Panc1 (cell line): ENCODE data around the gene SBNO2. TPM values are rescaled to one million over a fixed set of nuclear protein-coding genes. Genes with fewer than 3 reads are reported as not detected.
A peak's percentile ranks its signal among the peaks of the same experiment; 100 is the strongest.

Experiments
- ATAC-seq: fragments of 200-7000 bp; cut with Tn5 transposase; 2 replicates; pipeline ENCODE4 v1.9.1; 2020; ENCODE audit warnings: mild to moderate bottlenecking, moderate library complexity
- BruUV-seq: library from RNA; stranded (reverse); fragments of 400-500 nt; replicated peaks from 2 replicates; lab custom pipeline; 2021; lab: Mats Ljungman, UMichigan
- CTCF ChIA-PET: fragments of 300-600 bp; sonication (Branson Sonifier 250); formaldehyde crosslinking; loops from one replicate; lab custom pipeline; 2022; ENCODE audit warnings: antibody characterized with exemption; lab: Charles Lee
- POLR2A ChIA-PET: fragments of 300-600 bp; sonication (Branson Sonifier 250); formaldehyde crosslinking; loops from one replicate; lab custom pipeline; 2022; ENCODE audit warnings: antibody characterized with exemption; lab: Charles Lee
- DNase-seq: peaks from one replicate; pipeline ENCODE4 v3.0.0-alpha.2; 2010; ENCODE audit warnings: low read depth, low spot score
- H3K27ac ChIP-seq: 2 replicates; pipeline ENCODE4 v1.5.1; 2011; ENCODE audit warnings: mild to moderate bottlenecking, low read length, inconsistent platforms
- H3K27me3 ChIP-seq: fragments of 200-500 bp; sonication (Bioruptor generic); 2 replicates; pipeline ENCODE4 v1.6.0; 2014; ENCODE audit warnings: low read length, inconsistent platforms; ENCODE audit not compliant: control insufficient read depth, insufficient read depth
- H3K36me3 ChIP-seq: fragments of 200-500 bp; sonication (Bioruptor generic); 2 replicates; pipeline ENCODE4 v1.5.1; 2014; ENCODE audit warnings: inconsistent platforms, mild to moderate bottlenecking, low read length, moderate library complexity; ENCODE audit not compliant: control insufficient read depth, insufficient read depth
- H3K4me1 ChIP-seq: 2 replicates; pipeline ENCODE4 v1.5.1; 2011; ENCODE audit warnings: inconsistent platforms, mild to moderate bottlenecking, low read length, moderate library complexity; ENCODE audit not compliant: control insufficient read depth, insufficient read depth
- H3K4me3 ChIP-seq, 2 experiments: 2 replicates each; pipeline ENCODE4 v1.5.1; 2011 to 2012; ENCODE audit warnings: low read depth in 2 of 2, low read length in 2 of 2, mild to moderate bottlenecking in 2 of 2, inconsistent platforms in 1 of 2, moderate library complexity in 1 of 2
- H3K9me3 ChIP-seq: fragments of 200-500 bp; sonication (Bioruptor generic); 2 replicates; pipeline ENCODE4 v1.5.1; 2014; ENCODE audit warnings: low read depth, mild to moderate bottlenecking, inconsistent platforms, low read length, moderate library complexity; ENCODE audit not compliant: control insufficient read depth, insufficient read depth
- POLR2AphosphoS5 ChIP-seq: IDR thresholded peaks from 2 replicates; pipeline ENCODE4 v1.6.1; 2012; ENCODE audit warnings: mild to moderate bottlenecking, low read depth, low read length, moderate library complexity
- SIN3A ChIP-seq: IDR thresholded peaks from 2 replicates; pipeline ENCODE4 v1.6.1; 2012; ENCODE audit warnings: low read depth, mild to moderate bottlenecking, low read length, moderate library complexity, borderline replicate concordance; ENCODE audit not compliant: insufficient read depth
- TCF7L2 ChIP-seq: IDR thresholded peaks from 2 replicates; pipeline ENCODE4 v1.6.1; 2011; ENCODE audit warnings: mild to moderate bottlenecking, low read depth, low read length, inconsistent platforms
- in situ Hi-C: cut with HindIII; loops from 2 replicates; pipeline ENCODE4 v1.10.0; 2016; ENCODE audit warnings: low sequenced_read_pairs, low pct_unique_long_range_greater_than_20kb
- intact Hi-C: fragments of 100-400 bp; cut with micrococcal nuclease; formaldehyde crosslinking; loops from one replicate; pipeline ENCODE4 v1.10.0; 2022; ENCODE audit not compliant: unreplicated experiment
- total RNA-seq: library from RNA; stranded (reverse); gene quantifications from one replicate; pipeline ENCODE4 v1.2.1, GENCODE V29; 2021; ENCODE audit not compliant: unreplicated experiment
- TF ChIP-seq, protein P1 (sequence below), 2 experiments: IDR thresholded peaks; 2 replicates each; pipeline ENCODE4 v1.6.1; 2011 to 2012; ENCODE audit warnings: low read depth in 2 of 2, control low read depth in 1 of 2, low read length in 1 of 2, mild to moderate bottlenecking in 1 of 2, moderate library complexity in 1 of 2; ENCODE audit not compliant: insufficient read depth in 1 of 2
- TF ChIP-seq, protein P2 (sequence below): fragments of 450-650 bp; IDR thresholded peaks from 2 replicates; pipeline ENCODE4 v1.5.1; 2017; ENCODE audit warnings: mild to moderate bottlenecking

SBNO2 gene
- total RNA-seq, 1 experiment from 2014 or later = 101 TPM

DNA sequence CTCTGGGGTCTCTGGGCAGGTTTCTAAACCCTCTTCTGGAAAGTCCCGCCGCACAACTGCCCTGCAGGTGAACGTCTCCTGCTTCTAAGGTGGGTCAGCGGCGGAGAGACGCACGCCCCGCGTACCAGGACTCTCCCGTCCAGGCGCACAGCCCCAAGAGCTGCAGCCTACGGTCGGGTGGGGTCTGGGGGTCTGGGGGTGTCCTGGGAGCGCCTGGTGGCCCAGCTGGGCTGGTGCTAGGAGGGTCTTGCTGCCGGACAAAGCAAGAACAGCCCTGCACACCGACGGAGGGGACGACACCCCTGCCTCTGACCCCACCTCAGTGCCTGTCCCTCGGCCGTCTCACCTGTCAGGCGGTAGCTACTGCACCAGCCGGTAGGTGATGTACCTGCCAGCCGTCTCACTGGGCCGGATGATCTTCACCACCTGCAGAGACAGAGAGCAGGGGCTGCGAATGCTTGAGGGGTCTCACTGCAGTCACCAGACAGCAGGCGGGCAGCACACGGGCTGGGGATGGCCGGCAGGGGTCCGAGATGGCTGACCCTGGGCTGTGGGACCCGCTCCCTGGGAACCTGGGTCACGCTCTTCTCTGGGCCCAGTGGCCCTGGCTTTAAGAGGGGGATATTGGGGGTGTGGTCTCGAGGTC lies 84.8 kb downstream of the SBNO2 start:
- H3K4me3 ChIP-seq = no peak overlapping the region
- no peaks in the 10 kb centered on the region; the same call in 1 of the 2 replicates for H3K4me1 ChIP-seq
- BruUV-seq = no TSS peak
- ATAC-seq = no peak
- TF ChIP-seq POLR2AphosphoS5 = 0 out of 2 replicates have a peak, but pooled peaks have one; percentile 28
- no peak for TF ChIP-seq TCF7L2
- TF ChIP-seq, protein P1, sequence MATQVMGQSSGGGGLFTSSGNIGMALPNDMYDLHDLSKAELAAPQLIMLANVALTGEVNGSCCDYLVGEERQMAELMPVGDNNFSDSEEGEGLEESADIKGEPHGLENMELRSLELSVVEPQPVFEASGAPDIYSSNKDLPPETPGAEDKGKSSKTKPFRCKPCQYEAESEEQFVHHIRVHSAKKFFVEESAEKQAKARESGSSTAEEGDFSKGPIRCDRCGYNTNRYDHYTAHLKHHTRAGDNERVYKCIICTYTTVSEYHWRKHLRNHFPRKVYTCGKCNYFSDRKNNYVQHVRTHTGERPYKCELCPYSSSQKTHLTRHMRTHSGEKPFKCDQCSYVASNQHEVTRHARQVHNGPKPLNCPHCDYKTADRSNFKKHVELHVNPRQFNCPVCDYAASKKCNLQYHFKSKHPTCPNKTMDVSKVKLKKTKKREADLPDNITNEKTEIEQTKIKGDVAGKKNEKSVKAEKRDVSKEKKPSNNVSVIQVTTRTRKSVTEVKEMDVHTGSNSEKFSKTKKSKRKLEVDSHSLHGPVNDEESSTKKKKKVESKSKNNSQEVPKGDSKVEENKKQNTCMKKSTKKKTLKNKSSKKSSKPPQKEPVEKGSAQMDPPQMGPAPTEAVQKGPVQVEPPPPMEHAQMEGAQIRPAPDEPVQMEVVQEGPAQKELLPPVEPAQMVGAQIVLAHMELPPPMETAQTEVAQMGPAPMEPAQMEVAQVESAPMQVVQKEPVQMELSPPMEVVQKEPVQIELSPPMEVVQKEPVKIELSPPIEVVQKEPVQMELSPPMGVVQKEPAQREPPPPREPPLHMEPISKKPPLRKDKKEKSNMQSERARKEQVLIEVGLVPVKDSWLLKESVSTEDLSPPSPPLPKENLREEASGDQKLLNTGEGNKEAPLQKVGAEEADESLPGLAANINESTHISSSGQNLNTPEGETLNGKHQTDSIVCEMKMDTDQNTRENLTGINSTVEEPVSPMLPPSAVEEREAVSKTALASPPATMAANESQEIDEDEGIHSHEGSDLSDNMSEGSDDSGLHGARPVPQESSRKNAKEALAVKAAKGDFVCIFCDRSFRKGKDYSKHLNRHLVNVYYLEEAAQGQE (IDR thresholded peaks at IDR 0.05; ENCODE audit: insufficient read depth in 1 of 2, low read depth in 2 of 2, low read length in 1 of 2) = no peak
- TF ChIP-seq SIN3A = no peak
- TF ChIP-seq, protein P2, sequence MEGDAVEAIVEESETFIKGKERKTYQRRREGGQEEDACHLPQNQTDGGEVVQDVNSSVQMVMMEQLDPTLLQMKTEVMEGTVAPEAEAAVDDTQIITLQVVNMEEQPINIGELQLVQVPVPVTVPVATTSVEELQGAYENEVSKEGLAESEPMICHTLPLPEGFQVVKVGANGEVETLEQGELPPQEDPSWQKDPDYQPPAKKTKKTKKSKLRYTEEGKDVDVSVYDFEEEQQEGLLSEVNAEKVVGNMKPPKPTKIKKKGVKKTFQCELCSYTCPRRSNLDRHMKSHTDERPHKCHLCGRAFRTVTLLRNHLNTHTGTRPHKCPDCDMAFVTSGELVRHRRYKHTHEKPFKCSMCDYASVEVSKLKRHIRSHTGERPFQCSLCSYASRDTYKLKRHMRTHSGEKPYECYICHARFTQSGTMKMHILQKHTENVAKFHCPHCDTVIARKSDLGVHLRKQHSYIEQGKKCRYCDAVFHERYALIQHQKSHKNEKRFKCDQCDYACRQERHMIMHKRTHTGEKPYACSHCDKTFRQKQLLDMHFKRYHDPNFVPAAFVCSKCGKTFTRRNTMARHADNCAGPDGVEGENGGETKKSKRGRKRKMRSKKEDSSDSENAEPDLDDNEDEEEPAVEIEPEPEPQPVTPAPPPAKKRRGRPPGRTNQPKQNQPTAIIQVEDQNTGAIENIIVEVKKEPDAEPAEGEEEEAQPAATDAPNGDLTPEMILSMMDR = no peak
- intact Hi-C loops (no loop called here), in situ Hi-C loops (no loop called here)
- no peaks in the 10 kb centered on the region for H3K27me3 ChIP-seq
- POLR2A ChIA-PET = no interaction called here
- no peak for DNase-seq
- H3K27ac ChIP-seq = no peak overlapping the region
- no peaks in the 10 kb centered on the region for H3K9me3 ChIP-seq
- CTCF ChIA-PET = interaction anchor here (0.6 to 0.7 kb wide), 2 partner anchors 100 to 162 kb away, joined by 3 to 4 read pairs; no protein-coding TSS in a partner anchor
- H3K36me3 ChIP-seq = no peaks in the 10 kb centered on the region; the same call in 1 of the 2 replicates

DNA sequence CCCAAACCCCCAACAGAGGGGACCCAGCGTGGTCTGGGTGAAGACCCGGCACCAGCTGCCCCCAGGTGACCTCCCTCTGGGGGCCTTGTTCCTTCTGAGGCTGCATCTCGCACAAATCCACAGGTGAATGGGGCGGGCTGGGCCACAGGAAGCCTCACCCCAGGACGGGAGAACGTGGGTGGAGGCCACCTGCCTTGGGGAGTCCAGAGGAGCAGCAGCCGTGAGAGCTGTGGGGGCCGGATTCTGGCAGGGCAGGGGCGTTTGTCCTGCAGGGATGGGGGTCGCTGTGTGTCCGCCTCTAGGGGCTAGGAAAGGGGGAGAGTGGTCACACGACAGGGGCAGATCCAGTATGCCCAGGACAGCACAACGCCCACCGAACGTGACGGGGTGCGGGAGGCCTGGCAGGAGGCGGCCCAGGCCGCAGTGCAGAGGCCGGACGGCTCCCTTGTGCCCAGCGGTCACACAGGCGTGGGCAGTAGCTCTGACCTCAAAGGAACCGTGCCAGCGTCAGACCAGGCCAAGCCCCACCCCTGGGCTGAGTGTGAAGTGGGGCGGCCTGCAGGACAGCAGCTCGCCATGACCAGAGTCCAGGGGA lies 85.6 kb downstream of the SBNO2 start:
- ATAC-seq (peak; percentile 15), DNase-seq (no peak)
- in situ Hi-C loops = no loop called here
- Histone ChIP-seq H3K9me3 (no peaks in the 10 kb centered on the region), H3K4me1 (no peaks in the 10 kb centered on the region; the same call in 1 of the 2 replicates), H3K27me3 (no peaks in the 10 kb centered on the region), H3K36me3 (no peaks in the 10 kb centered on the region; the same call in 1 of the 2 replicates), H3K4me3 (no peak overlapping the region), H3K27ac (no peak overlapping the region)
- ChIA-PET CTCF (interaction anchor here (0.6 kb wide), 1 partner anchor 161 kb away, joined by 4 read pairs; no protein-coding TSS in a partner anchor), POLR2A (no interaction called here)
- intact Hi-C loops = no loop called here
- BruUV-seq = no TSS peak
- TF ChIP-seq, protein P2 = no peak
- TF ChIP-seq, protein P1 (IDR thresholded peaks at IDR 0.05; ENCODE audit: insufficient read depth in 1 of 2, low read depth in 2 of 2, low read length in 1 of 2) = no peak
- TF ChIP-seq POLR2AphosphoS5 (no peak), SIN3A (no peak)
